Calu3 (cell line): ENCODE measurements around the gene SLC37A1. TPM values are rescaled to one million over a fixed set of nuclear protein-coding genes. Genes with fewer than 3 reads are reported as not detected.

Experiments used
- BruUV-seq: library from RNA; stranded (reverse); fragments of 400-500 nt; replicated peaks from 2 replicates; lab custom pipeline; 2021; lab: Mats Ljungman, UMichigan
- CTCF ChIA-PET: fragments of 300-600 bp; sonication (Branson Sonifier 250); formaldehyde crosslinking; loops from one replicate; lab custom pipeline; 2022; ENCODE audit warnings: antibody characterized with exemption; lab: Charles Lee
- DNase-seq: peaks from one replicate; pipeline ENCODE4 v3.0.0; 2022
- H3K27ac Mint-ChIP-seq: one replicate; pipeline ENCODE4 v1.8.0; 2022; ENCODE audit warnings: mixed read lengths; ENCODE audit not compliant: unreplicated experiment
- H3K27me3 Mint-ChIP-seq: one replicate; pipeline ENCODE4 v1.8.0; 2022; ENCODE audit warnings: mixed read lengths; ENCODE audit not compliant: unreplicated experiment
- H3K36me3 Mint-ChIP-seq: one replicate; pipeline ENCODE4 v1.8.0; 2022; ENCODE audit warnings: mild to moderate bottlenecking, moderate library complexity, mixed read lengths; ENCODE audit not compliant: insufficient read depth, unreplicated experiment
- H3K4me1 Mint-ChIP-seq: one replicate; pipeline ENCODE4 v1.8.0; 2022; ENCODE audit warnings: mild to moderate bottlenecking, low read depth, mixed read lengths; ENCODE audit not compliant: unreplicated experiment
- H3K4me3 Mint-ChIP-seq: one replicate; pipeline ENCODE4 v1.8.0; 2022; ENCODE audit warnings: mild to moderate bottlenecking, low read depth, moderate library complexity, mixed read lengths; ENCODE audit not compliant: unreplicated experiment
- H3K9me3 Mint-ChIP-seq: one replicate; pipeline ENCODE4 v1.8.0; 2022; ENCODE audit warnings: low read depth, mixed read lengths; ENCODE audit not compliant: unreplicated experiment
- CTCF ChIP-seq: fragments of 200-600 bp; IDR thresholded peaks from one replicate; pipeline ENCODE4 v1.8.0; 2022; ENCODE audit warnings: antibody characterized with exemption; ENCODE audit not compliant: unreplicated experiment
- intact Hi-C: fragments of 100-400 bp; cut with micrococcal nuclease; formaldehyde crosslinking; loops from one replicate; pipeline ENCODE4 v1.10.0; 2022; ENCODE audit not compliant: unreplicated experiment
- total RNA-seq: library from RNA; stranded (reverse); gene quantifications from 2 replicates; pipeline ENCODE4 v1.2.3, GENCODE V29; 2022

The SLC37A1 gene
- total RNA-seq, 1 experiment from 2014 or later: 24.9 TPM

GRCh38 chr21:42544544-42544943 is 30.9 kb downstream of the SLC37A1 start:
- CTCF ChIA-PET: no interaction called here
- H3K4me1 Mint-ChIP-seq: no peaks in the 10 kb centered on the region
- H3K36me3 Mint-ChIP-seq: peaks cover 27% of the 10 kb centered on the region
- no peak for DNase-seq
- H3K4me3 Mint-ChIP-seq: no peak overlapping the region
- intact Hi-C loops: no loop called here
- no TSS peak for BruUV-seq
- no peaks in the 10 kb centered on the region for H3K9me3 Mint-ChIP-seq
- no peak for TF ChIP-seq CTCF
- H3K27ac Mint-ChIP-seq: no peak overlapping the region
- H3K27me3 Mint-ChIP-seq: no peaks in the 10 kb centered on the region

GRCh38 chr21:42545317-42545716 is 31.7 kb downstream of the SLC37A1 start:
- TF ChIP-seq CTCF: no peak
- H3K9me3 Mint-ChIP-seq: no peaks in the 10 kb centered on the region
- intact Hi-C loops: no loop called here
- BruUV-seq: no TSS peak
- peaks cover 20% of the 10 kb centered on the region for H3K36me3 Mint-ChIP-seq
- CTCF ChIA-PET: no interaction called here
- DNase-seq: no peak
- H3K4me1 Mint-ChIP-seq: no peaks in the 10 kb centered on the region
- no peaks in the 10 kb centered on the region for H3K27me3 Mint-ChIP-seq
- no peak overlapping the region for H3K4me3 Mint-ChIP-seq
- H3K27ac Mint-ChIP-seq: no peak overlapping the region

GRCh38 chr21:42545745-42546144 is 32.1 kb downstream of the SLC37A1 start:
- Mint-ChIP-seq H3K9me3 (no peaks in the 10 kb centered on the region), H3K4me3 (no peak overlapping the region), H3K27me3 (no peaks in the 10 kb centered on the region), H3K27ac (no peak overlapping the region), H3K36me3 (peaks cover 16% of the 10 kb centered on the region), H3K4me1 (no peaks in the 10 kb centered on the region)
- intact Hi-C loops: no loop called here
- no peak for TF ChIP-seq CTCF
- CTCF ChIA-PET: no interaction called here
- BruUV-seq: no TSS peak
- DNase-seq: no peak

- Mint-ChIP-seq H3K27ac (no peak overlapping the region), H3K4me1 (no peaks in the 10 kb centered on the region), H3K27me3 (no peaks in the 10 kb centered on the region), H3K4me3 (no peak overlapping the region), H3K9me3 (no peaks in the 10 kb centered on the region), H3K36me3 (peaks cover 16% of the 10 kb centered on the region)
- CTCF ChIA-PET: no interaction called here
- no TSS peak for BruUV-seq
- no peak for DNase-seq
- intact Hi-C loops: no loop called here
- TF ChIP-seq CTCF: no peak
Measured at GRCh38 chr21:42546433-42546832, 32.8 kb downstream of the SLC37A1 start.
